Measurements from ENCODE around the gene CLASRP.

The CLASRP gene

GRCh38 chr19:45057444-45057843, 18.6 kb downstream of the CLASRP start:
- FAIRE-seq, result no peak

GRCh38 chr19:45058622-45059159, 19.8 kb downstream of the CLASRP start:
- FAIRE-seq (no peak), DNase-seq (ENCODE audit: insufficient read length, low spot score) (no peak)
- TF ChIP-seq POLR2A (IDR thresholded peaks at IDR 0.05; ENCODE audit: low read depth, low read length), result no peak
- TF ChIP-seq POLR2AphosphoS5 (IDR thresholded peaks at IDR 0.05; ENCODE audit: low read depth, low read length), result no peak
- no peak for TF ChIP-seq SPI1 (IDR thresholded peaks at IDR 0.05; ENCODE audit: low read depth, low read length)
- no peak for TF ChIP-seq TAF1 (IDR thresholded peaks at IDR 0.05; ENCODE audit: low read depth, low read length)
- TF ChIP-seq PAX5 (IDR thresholded peaks at IDR 0.05; ENCODE audit: insufficient read depth, low read length, severe bottlenecking), result no peak
- TF ChIP-seq POU2F2 (IDR thresholded peaks at IDR 0.05; ENCODE audit: low read depth, low read length), result no peak

More at GRCh38 chr19:45057444-45057843, 18.6 kb downstream of the CLASRP start:
- no peak for DNase-seq (ENCODE audit: insufficient read length, low spot score)
- TF ChIP-seq SPI1 (IDR thresholded peaks at IDR 0.05; ENCODE audit: low read depth, low read length) (no peak), PAX5 (IDR thresholded peaks at IDR 0.05; ENCODE audit: insufficient read depth, low read length, severe bottlenecking) (no peak)

GRCh38 chr19:45059258-45059965, 20.6 kb downstream of the CLASRP start:
- FAIRE-seq, result peak; percentile 93
- TF ChIP-seq TAF1 (IDR thresholded peaks at IDR 0.05; ENCODE audit: low read depth, low read length), result no peak
- peak; percentile 88 for DNase-seq (ENCODE audit: insufficient read length, low spot score)

GRCh38 chr19:45061965-45062364, 23.1 kb downstream of the CLASRP start:
- no peak for TF ChIP-seq PAX5 (IDR thresholded peaks at IDR 0.05; ENCODE audit: insufficient read depth, low read length, severe bottlenecking)
- no peak for TF ChIP-seq POLR2AphosphoS5 (IDR thresholded peaks at IDR 0.05; ENCODE audit: low read depth, low read length)
- DNase-seq (ENCODE audit: insufficient read length, low spot score) (no peak), FAIRE-seq (no peak)

GRCh38 chr19:45063851-45064801, 25.3 kb downstream of the CLASRP start:
- FAIRE-seq (no peak), DNase-seq (ENCODE audit: insufficient read length, low spot score) (no peak)
- TF ChIP-seq SPI1 (IDR thresholded peaks at IDR 0.05; ENCODE audit: low read depth, low read length) (no peak), TAF1 (IDR thresholded peaks at IDR 0.05; ENCODE audit: low read depth, low read length) (no peak), POLR2AphosphoS5 (IDR thresholded peaks at IDR 0.05; ENCODE audit: low read depth, low read length) (no peak), POLR2A (IDR thresholded peaks at IDR 0.05; ENCODE audit: low read depth, low read length) (no peak), POU2F2 (IDR thresholded peaks at IDR 0.05; ENCODE audit: low read depth, low read length) (no peak), PAX5 (IDR thresholded peaks at IDR 0.05; ENCODE audit: insufficient read depth, low read length, severe bottlenecking) (no peak)

- no peak for FAIRE-seq
- TF ChIP-seq TAF1 (IDR thresholded peaks at IDR 0.05; ENCODE audit: low read depth, low read length), result no peak
- TF ChIP-seq POU2F2 (IDR thresholded peaks at IDR 0.05; ENCODE audit: low read depth, low read length), result no peak
- no peak for TF ChIP-seq POLR2A (IDR thresholded peaks at IDR 0.05; ENCODE audit: low read depth, low read length)
- TF ChIP-seq SPI1 (IDR thresholded peaks at IDR 0.05; ENCODE audit: low read depth, low read length), result no peak
- TF ChIP-seq PAX5 (IDR thresholded peaks at IDR 0.05; ENCODE audit: insufficient read depth, low read length, severe bottlenecking), result no peak
- TF ChIP-seq POLR2AphosphoS5 (IDR thresholded peaks at IDR 0.05; ENCODE audit: low read depth, low read length), result no peak
These were observed 28.2 kb downstream of the CLASRP start for GRCh38 chr19:45066921-45067661.

GRCh38 chr19:45068041-45068440, 29.2 kb downstream of the CLASRP start:
- no peak for TF ChIP-seq SPI1 (IDR thresholded peaks at IDR 0.05; ENCODE audit: low read depth, low read length)
- no peak for TF ChIP-seq TAF1 (IDR thresholded peaks at IDR 0.05; ENCODE audit: low read depth, low read length)
- TF ChIP-seq POU2F2 (IDR thresholded peaks at IDR 0.05; ENCODE audit: low read depth, low read length), result no peak
- no peak for TF ChIP-seq PAX5 (IDR thresholded peaks at IDR 0.05; ENCODE audit: insufficient read depth, low read length, severe bottlenecking)
- DNase-seq (ENCODE audit: insufficient read length, low spot score) (no peak), FAIRE-seq (no peak)

More at GRCh38 chr19:45066921-45067661, 28.2 kb downstream of the CLASRP start:
- DNase-seq (ENCODE audit: insufficient read length, low spot score), result no peak

- FAIRE-seq (no peak), DNase-seq (ENCODE audit: insufficient read length, low spot score) (no peak)
- no peak for TF ChIP-seq SPI1 (IDR thresholded peaks at IDR 0.05; ENCODE audit: low read depth, low read length)
- TF ChIP-seq TAF1 (IDR thresholded peaks at IDR 0.05; ENCODE audit: low read depth, low read length), result no peak
- TF ChIP-seq POLR2AphosphoS5 (IDR thresholded peaks at IDR 0.05; ENCODE audit: low read depth, low read length), result no peak
- TF ChIP-seq PAX5 (IDR thresholded peaks at IDR 0.05; ENCODE audit: insufficient read depth, low read length, severe bottlenecking), result no peak
These were observed 30.2 kb downstream of the CLASRP start for GRCh38 chr19:45069056-45069455.

- TF ChIP-seq PAX5 (IDR thresholded peaks at IDR 0.05; ENCODE audit: insufficient read depth, low read length, severe bottlenecking) (no peak), TAF1 (IDR thresholded peaks at IDR 0.05; ENCODE audit: low read depth, low read length) (no peak), POLR2AphosphoS5 (IDR thresholded peaks at IDR 0.05; ENCODE audit: low read depth, low read length) (peak; percentile 60; the same call in 1 of the 2 replicates), POLR2A (IDR thresholded peaks at IDR 0.05; ENCODE audit: low read depth, low read length) (0 out of 2 replicates have a peak, but pooled peaks have one; percentile 16)
- DNase-seq (ENCODE audit: insufficient read length, low spot score) (no peak), FAIRE-seq (peak; percentile 75)
These were observed 31.4 kb downstream of the CLASRP start for GRCh38 chr19:45070214-45070613.

All from GM12891 (cell line).